Neutrophil (primary cell): ENCODE measurements around the gene APOL6.

Experiments
- H3K27ac ChIP-seq: fragments of 200-600 bp; sonication (generic); 2 replicates; pipeline ENCODE4 v1.5.1; 2016; ENCODE audit warnings: mild to moderate bottlenecking, moderate library complexity
- H3K27me3 ChIP-seq: fragments of 200-600 bp; sonication (generic); 2 replicates; pipeline ENCODE4 v1.6.0; 2016; ENCODE audit warnings: mild to moderate bottlenecking
- H3K36me3 ChIP-seq: fragments of 200-600 bp; sonication (generic); 2 replicates; pipeline ENCODE4 v1.5.1; 2017
- H3K4me1 ChIP-seq, 2 experiments: fragments of 200-600 bp in 1 of 2; sonication (generic) in 1 of 2; 1 replicate in 1 of 2; 2 replicates in 1 of 2; pipeline versions ENCODE4 v1.5.1 to v1.6.1; 2013 to 2016; ENCODE audit warnings: low read depth in 1 of 2, low read length in 1 of 2, mild to moderate bottlenecking in 1 of 2, moderate library complexity in 1 of 2; ENCODE audit not compliant: control insufficient read depth in 1 of 2, insufficient read depth in 1 of 2
- H3K4me3 ChIP-seq, 2 experiments: fragments of 200-600 bp in 1 of 2; sonication (generic) in 1 of 2; 1 replicate in 1 of 2; 2 replicates in 1 of 2; pipeline ENCODE4 v1.5.1; 2013 to 2016; ENCODE audit warnings: low read depth in 1 of 2, low read length in 1 of 2, mild to moderate bottlenecking in 1 of 2, moderate library complexity in 1 of 2
- H3K9me3 ChIP-seq: fragments of 200-600 bp; sonication (generic); 2 replicates; pipeline ENCODE4 v1.5.1; 2016
- TF ChIP-seq, protein P1 (sequence below): fragments of 200-600 bp; sonication (generic); IDR thresholded peaks from 2 replicates; pipeline ENCODE4 v1.5.1; 2016; ENCODE audit warnings: antibody characterized with exemption

The APOL6 gene

DNA sequence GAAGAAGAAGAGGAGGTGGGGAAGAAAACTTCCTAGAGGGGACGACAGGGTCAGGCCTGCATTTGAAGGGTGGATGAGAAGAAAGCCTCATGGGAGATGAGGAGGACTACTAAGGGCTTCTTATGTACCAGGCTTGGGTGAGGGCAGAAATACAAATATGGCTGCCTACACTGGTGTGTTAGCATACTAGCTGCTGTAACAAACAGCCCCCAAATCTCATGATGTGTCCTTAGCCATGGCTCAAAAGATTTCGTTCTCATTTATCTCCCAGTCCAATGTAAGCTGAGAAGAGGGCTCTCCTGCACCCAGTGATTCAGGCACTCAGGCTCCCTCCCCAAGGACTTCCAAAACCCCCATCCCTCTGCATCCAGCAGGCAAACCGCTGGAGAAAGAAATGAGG is 19.5 kb upstream of the APOL6 start:
- H3K27ac ChIP-seq: no peak overlapping the region
- no peak overlapping the region for H3K4me3 ChIP-seq
- H3K36me3 ChIP-seq: no peaks in the 10 kb centered on the region
- TF ChIP-seq, protein P1, sequence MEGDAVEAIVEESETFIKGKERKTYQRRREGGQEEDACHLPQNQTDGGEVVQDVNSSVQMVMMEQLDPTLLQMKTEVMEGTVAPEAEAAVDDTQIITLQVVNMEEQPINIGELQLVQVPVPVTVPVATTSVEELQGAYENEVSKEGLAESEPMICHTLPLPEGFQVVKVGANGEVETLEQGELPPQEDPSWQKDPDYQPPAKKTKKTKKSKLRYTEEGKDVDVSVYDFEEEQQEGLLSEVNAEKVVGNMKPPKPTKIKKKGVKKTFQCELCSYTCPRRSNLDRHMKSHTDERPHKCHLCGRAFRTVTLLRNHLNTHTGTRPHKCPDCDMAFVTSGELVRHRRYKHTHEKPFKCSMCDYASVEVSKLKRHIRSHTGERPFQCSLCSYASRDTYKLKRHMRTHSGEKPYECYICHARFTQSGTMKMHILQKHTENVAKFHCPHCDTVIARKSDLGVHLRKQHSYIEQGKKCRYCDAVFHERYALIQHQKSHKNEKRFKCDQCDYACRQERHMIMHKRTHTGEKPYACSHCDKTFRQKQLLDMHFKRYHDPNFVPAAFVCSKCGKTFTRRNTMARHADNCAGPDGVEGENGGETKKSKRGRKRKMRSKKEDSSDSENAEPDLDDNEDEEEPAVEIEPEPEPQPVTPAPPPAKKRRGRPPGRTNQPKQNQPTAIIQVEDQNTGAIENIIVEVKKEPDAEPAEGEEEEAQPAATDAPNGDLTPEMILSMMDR: no peak
- peaks cover 56% of the 10 kb centered on the region for H3K27me3 ChIP-seq
- no peaks in the 10 kb centered on the region for H3K9me3 ChIP-seq
- H3K4me1 ChIP-seq: peaks cover 5 to 6% of the 10 kb centered on the region in 2 experiments

DNA sequence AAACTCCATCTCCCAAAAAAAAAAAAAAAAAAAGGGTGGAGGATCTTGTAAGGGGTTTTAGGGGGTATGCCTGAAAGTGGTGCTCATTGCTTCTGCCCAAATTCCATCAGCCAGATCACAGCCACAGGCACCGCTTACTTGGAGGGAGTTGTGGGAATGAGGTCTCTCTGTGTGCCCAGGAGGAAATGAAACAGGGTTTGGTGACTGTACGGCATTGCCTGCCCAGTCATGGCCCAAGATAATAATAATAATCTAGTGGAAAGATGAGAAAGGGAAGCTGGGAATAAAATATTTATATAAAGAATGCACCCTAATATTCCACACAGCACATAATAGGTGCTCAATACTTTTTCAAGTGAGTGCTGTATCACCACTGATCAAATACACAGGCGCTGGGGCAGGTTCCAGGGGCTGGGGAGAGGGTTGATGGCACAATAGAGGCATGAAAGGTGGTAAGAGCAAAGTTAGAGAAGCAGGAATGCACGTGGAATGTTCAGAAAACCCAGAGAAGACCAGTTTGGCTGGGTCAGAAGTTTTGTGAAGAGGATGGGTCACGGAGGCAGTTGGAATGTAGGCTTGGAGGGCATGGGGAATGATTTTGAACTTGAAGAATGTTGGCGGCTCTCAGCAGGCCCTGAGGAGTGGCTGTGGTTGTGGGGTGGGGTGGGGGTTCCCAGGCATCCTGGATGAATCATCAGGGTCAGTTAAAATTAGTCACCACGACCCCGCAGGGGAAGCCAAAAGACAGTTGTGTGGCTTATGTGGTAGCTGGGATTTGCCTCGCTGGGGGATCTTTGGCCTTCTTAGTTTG is 18.6 kb upstream of the APOL6 start:
- H3K4me3 ChIP-seq: no peak overlapping the region
- H3K27me3 ChIP-seq: peaks cover 50% of the 10 kb centered on the region
- H3K9me3 ChIP-seq: no peaks in the 10 kb centered on the region
- no peaks in the 10 kb centered on the region for H3K36me3 ChIP-seq
- peaks cover 5 to 6% of the 10 kb centered on the region in 2 experiments for H3K4me1 ChIP-seq
- H3K27ac ChIP-seq: no peak overlapping the region
- TF ChIP-seq, protein P1: no peak

DNA sequence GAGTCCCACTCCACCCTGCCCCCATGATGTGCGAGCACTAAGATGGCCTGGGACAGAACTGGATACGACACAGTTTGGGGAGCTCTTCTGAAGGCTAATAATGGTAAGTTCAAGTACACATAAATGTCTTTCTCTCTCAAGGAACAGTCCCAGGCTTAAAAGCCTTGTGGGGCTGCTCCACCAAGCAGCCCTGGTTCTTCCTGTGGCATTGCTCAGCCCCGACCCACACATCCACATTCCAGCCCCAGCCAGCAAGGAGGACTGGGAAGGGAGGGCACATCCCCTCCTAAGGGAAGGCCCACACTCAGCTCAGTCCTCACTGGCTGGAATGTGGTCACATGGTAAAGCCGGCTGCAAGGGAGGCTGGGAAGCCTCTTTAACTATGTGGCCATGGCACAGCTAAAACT is 17.9 kb upstream of the APOL6 start:
- H3K27ac ChIP-seq: no peak overlapping the region
- H3K9me3 ChIP-seq: no peaks in the 10 kb centered on the region
- H3K4me3 ChIP-seq: no peak overlapping the region
- TF ChIP-seq, protein P1: no peak
- peaks cover 5 to 6% of the 10 kb centered on the region in 2 experiments for H3K4me1 ChIP-seq
- no peaks in the 10 kb centered on the region for H3K36me3 ChIP-seq
- peaks cover 42% of the 10 kb centered on the region for H3K27me3 ChIP-seq

DNA sequence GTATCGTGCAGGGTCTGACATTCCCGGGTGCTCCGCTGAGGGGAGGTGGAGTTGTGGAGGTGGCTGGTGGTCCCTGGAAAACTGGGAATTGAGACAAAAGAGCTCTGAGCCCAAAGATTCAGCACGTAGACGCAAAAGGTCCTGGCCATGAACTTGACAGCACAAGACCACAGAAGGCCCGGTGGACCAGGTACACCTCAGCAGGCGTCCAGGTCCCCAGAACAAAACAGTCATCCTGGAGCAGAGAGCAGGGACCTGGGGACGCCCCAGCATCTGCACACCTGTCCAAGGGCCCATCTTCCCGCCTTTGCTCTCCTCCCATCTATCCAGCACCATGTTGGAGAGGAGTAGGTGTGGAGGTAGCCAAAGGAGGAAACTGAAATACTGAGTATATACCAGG is 17.4 kb upstream of the APOL6 start:
- peaks cover 5 to 6% of the 10 kb centered on the region in 2 experiments for H3K4me1 ChIP-seq
- no peaks in the 10 kb centered on the region for H3K36me3 ChIP-seq
- H3K27ac ChIP-seq: no peak overlapping the region
- no peak overlapping the region for H3K4me3 ChIP-seq
- H3K27me3 ChIP-seq: peaks cover 39% of the 10 kb centered on the region
- H3K9me3 ChIP-seq: no peaks in the 10 kb centered on the region
- TF ChIP-seq, protein P1: no peak

DNA sequence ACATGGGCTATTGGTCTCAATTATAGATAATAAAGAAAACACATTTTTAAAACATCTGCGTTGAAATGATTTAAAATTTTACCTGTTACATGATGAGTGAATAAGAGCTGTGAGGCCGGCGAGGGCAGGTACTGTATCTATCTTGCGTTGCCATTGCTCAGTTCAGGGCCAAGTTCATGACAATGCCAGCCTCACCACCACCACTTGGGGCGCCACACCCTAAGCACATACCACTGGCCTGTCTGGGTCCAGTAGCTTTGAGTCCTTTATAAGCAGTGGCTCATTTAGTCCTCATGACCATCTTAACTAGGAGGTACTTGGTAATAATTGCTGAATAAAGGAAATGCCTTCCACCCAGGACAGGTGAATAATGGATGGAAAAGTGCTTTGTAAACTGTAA is 16.6 kb upstream of the APOL6 start:
- H3K27ac ChIP-seq: no peak overlapping the region
- H3K36me3 ChIP-seq: no peaks in the 10 kb centered on the region
- H3K4me1 ChIP-seq: peaks cover 5 to 6% of the 10 kb centered on the region in 2 experiments
- peaks cover 32% of the 10 kb centered on the region for H3K27me3 ChIP-seq
- H3K4me3 ChIP-seq: no peak overlapping the region
- H3K9me3 ChIP-seq: no peaks in the 10 kb centered on the region
- TF ChIP-seq, protein P1: no peak
